GM18498 (cell line): ENCODE results near the gene LGR4.
A peak's percentile ranks its signal among the peaks of the same experiment; 100 is the strongest.
"Not testable (repeated sequence)": the region's sequence is repeated elsewhere in the genome, so short reads cannot be mapped to it uniquely, and the experiment has no call there.

Source experiments
- ATAC-seq: cut with Tn5 transposase; IDR thresholded peaks from one replicate; pipeline ENCODE4 v1.9.1; 2021; ENCODE audit warnings: mild to moderate bottlenecking, moderate library complexity; ENCODE audit not compliant: unreplicated experiment

The LGR4 gene, protein sequence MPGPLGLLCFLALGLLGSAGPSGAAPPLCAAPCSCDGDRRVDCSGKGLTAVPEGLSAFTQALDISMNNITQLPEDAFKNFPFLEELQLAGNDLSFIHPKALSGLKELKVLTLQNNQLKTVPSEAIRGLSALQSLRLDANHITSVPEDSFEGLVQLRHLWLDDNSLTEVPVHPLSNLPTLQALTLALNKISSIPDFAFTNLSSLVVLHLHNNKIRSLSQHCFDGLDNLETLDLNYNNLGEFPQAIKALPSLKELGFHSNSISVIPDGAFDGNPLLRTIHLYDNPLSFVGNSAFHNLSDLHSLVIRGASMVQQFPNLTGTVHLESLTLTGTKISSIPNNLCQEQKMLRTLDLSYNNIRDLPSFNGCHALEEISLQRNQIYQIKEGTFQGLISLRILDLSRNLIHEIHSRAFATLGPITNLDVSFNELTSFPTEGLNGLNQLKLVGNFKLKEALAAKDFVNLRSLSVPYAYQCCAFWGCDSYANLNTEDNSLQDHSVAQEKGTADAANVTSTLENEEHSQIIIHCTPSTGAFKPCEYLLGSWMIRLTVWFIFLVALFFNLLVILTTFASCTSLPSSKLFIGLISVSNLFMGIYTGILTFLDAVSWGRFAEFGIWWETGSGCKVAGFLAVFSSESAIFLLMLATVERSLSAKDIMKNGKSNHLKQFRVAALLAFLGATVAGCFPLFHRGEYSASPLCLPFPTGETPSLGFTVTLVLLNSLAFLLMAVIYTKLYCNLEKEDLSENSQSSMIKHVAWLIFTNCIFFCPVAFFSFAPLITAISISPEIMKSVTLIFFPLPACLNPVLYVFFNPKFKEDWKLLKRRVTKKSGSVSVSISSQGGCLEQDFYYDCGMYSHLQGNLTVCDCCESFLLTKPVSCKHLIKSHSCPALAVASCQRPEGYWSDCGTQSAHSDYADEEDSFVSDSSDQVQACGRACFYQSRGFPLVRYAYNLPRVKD

DNA sequence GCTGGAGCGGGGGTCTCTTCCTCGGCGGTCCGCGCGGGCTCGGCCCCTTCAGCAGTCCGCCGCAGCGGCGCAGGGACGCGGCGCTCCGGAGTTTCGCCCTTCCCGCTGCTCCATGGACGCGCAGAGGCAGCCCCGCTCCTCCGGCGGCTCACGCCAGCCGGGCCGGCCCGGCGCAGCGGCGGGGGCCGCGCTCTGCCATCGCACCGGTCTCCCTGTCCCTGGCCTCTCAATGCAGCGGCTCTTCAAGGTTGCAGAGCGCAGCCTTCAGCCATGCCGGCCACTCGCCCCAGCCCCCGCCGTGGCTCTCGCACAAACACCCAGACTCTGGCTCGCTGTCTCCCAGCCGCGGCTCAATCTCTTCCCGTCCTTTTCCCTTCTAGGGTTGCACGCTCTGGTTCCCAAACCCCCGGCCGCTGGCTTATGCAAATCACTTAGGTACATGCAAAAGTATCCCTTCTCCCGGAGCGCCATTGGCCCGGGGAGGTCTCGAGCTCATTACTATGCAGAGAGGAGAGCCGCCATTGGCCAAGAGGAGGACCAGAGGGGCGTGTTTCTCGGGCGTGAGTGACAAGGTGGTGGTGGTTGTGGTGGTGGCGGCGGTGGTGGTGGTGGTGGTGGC, at the start of gene LGR4:
LGR4 (minus strand) TSS at position 393 of the 619 bp plus-strand sequence. CDS start 488 bp downstream, outside the sequence.
- ATAC-seq = peak; percentile 85

DNA sequence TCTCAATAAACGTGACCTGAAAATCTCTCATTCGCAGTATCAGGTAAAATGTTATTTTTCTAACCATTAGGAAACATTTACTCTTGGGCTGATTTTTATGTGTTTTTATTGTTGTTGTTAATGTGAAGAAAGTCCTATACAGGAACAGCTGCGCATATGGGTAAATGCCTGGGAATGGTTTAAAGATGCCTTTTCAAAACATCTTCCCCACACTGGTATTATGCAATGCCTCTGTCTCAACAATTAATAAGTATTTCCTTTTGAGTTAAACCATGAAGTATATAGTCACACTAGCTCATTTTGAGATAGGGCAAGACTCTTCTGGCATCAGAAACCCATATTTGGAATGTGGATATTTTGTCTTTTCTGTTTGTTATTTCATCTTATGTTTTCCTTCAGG, 47.6 kb upstream of the LGR4 start:
- no peak for ATAC-seq

DNA sequence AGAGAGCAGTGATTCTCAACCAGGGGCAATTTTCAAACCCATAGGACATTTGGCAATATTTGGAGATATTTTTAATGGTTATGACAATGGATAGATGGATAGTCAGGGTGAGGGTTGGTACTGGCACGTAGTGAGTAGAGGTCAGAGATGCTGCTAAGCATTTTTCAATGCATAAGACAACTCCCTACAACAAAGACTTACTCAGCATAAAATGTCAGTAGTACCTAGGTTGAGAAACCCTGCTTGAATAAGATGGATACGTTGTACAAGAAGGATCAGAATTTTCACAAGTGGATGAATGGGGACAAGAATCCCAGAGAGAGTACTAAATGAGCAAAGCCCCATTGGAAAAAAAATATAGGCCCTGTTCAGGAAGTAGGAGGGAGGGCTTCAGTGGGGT, 45.9 kb upstream of the LGR4 start:
- no peak for ATAC-seq

DNA sequence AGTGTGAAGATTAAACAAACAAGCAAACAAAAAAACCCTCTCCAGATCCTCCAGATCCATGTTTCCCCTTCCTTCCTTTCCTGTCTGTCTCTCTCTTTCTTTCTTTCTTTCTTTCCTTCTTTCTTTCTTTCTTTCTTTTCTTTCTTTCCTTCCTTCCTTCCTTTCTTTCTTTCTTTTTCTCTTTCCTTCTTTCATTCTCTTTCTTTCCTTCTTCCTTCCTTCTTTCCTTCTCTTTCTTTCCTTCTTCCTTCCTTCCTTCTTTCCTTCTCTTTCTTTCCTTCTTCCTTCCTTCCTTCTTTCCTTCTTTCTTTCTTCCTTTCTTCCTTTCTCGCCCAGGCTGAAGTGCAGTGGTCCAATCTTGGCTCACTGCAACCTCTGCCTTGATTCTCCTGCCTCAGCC, 44.9 kb upstream of the LGR4 start:
- ATAC-seq = not testable (repeated sequence)

DNA sequence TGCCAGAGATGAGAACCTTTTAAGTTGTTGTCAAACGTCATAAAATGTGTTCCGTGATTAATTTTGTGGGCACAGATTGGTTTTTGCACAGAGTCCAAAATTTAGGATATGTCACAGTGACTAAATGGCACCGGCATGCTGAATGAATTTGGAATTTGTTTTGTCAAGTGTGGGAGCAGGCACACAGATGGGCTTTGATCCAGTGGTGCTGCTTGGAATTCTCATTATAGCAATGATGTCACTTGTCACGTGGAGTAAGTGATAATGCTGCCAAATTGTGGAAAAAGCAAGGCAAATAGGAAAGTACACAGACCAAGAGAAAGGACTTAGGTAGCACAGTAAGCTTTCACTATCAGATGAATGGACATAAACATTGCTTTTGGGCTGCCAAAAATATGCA, 42.0 kb upstream of the LGR4 start:
- ATAC-seq = no peak

DNA sequence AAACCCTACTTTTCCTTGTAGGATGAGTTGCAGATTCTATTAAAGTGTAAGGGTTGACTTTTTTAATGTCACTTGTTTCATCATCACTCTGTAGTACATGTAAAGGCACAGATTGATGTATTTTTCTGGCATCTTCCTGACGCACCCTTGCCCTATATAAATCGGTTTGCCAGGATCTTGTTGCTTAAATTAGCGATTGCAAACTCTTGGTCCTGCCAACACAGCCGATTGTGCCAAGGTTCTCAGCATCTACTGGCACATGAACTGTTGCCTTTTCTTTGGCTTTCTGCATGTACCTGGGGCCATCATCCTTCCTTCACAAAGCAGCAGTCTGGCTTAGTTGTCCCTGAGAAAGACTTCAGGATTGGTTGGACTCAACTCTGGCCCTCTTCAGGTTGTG, 41.5 kb upstream of the LGR4 start:
- no peak for ATAC-seq

DNA sequence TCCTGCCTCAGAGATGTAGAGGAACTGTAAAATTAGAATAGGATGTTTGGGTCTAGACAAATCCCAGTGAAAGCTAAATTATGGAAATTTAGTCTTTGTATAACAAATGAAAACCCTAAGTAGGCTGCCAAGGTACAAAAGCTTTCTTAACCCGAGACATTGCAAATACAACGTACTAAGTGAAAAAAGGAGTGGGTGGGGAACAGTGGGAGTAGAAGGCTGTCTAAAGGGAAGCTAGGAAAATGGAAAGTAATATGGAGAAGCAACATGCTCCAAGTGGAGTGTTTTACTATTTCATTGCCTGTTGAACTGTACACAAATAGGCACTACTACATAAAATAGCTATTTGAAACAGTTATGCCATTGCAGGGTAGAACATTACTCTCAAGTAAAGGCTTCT, 40.8 kb upstream of the LGR4 start:
- no peak for ATAC-seq

DNA sequence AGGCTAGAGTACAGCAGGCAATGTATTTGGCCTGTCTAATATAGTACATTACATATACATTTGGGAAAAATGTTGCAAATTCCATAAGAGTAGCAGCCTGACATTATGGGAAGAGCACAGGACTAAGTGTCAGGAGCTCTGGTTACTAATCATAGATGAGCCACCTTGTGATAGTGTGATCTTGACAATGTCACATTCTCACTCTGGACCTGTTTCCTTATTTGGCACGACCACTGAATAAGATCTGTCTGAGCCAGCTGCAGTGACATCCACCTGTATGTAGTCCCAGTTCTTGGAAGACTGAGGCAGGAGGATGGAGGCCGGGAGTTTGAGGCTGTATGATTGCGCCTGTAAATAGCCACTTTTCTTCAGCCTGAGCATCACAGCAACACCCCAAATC, 39.6 kb upstream of the LGR4 start:
- no peak for ATAC-seq

DNA sequence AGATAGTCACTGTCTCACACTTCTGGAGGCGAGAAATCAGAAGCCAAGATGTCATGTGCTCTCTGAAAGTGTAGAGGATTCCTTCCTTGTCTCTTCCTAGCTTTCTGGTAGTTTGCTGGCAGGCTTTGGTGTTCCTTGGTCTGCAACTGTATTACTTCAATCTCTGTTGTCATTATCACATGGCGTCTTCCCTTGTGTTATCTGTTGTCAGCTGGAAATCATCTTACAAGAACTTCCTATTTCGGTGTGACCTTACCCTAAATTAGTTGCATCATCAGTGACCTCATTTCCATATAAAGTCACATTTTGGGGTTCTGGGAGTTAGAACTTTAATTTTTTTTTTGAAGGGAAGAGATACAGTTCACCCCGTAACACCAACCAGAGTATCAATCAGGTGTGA, 37.3 kb upstream of the LGR4 start:
- ATAC-seq = no peak

DNA sequence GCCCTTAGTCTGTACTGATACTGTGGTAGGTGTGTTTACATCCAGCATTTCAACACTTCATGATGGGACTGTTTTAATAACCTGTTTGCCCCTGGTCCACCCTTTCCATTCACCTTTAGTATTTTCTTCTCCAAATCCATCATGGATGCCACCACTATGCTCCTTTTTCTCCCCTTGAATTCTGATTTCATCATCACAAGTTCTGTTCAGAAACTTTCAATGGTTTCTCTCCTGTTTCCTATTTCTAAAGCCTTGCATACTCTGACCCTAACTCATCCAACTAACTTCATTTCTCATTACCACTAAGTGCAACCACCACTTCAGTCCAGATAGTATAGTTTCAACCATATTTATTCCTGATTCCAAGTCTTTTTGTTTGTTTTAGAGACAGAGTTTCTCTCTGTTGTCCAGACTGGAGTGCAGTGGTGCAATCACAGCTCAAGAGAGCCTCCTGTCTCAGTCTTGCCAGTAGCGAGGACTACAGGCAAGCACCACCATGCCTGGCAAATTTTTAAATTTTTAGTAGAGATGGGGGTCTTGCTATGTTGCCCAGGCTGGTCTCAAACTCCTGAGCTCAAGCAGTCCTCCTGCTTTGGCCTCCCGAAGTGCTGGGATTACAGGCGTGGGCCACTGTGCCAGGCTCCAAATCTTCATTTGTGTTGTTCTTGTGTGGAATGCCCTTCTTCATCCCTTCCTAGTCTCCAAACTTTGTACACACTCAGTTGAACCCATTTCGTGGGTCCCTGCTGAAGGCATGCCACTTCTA, 35.1 kb upstream of the LGR4 start:
- no peak for ATAC-seq

DNA sequence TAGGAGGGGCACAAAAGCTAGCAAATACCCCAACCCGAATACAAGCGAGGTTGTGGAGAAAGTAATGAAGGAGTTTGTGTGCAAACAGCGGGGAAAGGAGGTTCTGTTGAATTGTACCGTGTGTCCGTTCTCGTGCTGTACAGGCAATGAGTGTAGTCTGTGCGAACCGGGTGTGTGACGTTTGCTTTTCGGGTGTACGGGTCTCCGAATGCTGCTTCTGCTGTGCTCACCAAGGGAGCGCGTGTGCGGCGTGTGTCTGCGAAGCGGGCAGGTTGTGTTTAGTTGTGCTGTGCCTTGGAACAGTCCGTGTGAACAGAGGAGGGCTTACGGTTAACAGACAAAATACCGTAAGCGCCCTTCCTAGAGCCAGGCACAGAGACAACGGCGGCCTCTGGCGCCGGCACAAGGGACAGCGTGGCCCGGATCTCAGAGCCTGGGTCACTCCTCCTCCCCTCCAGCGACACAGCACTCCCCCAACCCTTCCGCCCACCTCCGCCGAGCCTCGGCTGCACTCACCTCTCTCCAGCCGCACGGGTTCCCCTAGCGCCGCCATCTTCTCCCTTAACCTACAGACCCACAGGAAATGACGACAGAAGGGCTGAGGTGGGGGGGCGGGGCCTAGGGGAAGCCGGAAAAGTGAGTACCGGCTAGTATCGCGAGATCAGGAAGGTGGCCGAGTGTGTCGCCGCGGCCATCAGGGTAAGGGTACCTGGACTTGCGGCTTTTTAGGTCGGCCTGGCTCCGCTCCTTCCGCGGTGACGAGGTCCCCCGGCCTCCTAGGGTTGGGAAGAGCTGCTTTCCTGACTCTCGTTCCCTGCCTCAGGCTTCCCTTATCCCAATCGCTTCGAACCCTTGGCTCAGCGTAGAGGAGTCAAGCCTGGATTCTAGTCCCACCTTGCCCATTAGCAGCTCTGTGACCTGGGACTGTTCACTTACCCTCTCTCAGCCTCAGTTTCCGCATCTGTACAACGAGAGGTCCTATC, 33.9 kb upstream of the LGR4 start, which contains the start of gene LIN7C:
LIN7C (minus strand) TSS at position 570 of the 983 bp plus-strand sequence; CDS start at position 553, 17 bp downstream.
- ATAC-seq = peak; percentile 95

DNA sequence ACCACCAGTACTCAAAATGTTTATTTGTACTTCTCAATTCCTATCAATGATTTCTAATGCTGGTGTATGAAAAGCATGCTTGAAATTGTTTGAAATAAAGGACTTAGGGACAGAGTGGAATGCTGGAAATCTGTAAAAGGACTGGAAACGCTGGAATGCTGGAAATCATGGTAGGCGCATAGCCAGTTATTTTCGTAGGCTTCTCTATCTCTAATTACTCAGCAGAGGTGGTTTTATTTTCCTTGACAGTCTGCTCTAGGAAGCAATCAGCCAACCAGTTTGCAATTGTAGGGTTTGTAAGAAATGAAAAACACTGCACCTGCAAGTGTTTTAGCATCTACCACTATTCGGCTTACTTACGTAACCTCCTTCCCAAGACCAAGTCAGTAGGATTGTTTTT, 33.2 kb upstream of the LGR4 start:
- ATAC-seq = peak; percentile 7

DNA sequence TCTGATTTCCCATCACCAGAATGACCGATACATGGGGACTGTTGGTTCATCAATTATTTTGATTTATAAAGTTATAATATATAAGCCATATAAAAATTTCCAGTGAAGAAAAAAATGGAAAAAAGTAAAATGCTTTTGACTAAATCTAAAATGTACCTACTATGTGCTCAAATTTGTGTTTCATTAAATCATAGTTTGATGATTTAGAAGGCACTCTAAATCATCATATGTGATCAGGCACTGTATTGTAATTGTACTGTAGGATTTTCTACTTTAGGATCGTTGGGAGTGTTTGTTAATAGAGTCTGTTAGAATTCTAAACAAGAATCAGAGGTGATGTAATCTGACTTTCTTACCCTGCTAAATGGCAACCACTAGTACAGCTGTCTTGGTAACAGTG, 31.6 kb upstream of the LGR4 start:
- no peak for ATAC-seq

DNA sequence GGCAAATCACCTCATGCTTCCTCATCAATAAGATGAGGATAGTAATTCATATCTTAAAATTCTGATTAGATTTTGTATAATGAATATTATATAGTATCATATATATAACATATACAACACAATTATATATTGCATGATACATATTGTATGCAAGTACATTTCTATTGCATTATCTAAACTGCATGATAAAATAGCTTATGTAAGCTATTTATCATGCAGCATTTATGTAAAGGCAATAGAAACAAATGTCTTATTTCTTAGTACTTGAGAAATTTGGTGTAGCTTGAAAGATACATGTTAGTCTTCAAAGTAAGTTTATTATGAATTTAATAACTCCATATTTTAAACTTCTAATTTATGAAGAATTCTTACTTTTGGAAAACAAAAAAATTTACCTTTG, 28.5 kb upstream of the LGR4 start:
- no peak for ATAC-seq

DNA sequence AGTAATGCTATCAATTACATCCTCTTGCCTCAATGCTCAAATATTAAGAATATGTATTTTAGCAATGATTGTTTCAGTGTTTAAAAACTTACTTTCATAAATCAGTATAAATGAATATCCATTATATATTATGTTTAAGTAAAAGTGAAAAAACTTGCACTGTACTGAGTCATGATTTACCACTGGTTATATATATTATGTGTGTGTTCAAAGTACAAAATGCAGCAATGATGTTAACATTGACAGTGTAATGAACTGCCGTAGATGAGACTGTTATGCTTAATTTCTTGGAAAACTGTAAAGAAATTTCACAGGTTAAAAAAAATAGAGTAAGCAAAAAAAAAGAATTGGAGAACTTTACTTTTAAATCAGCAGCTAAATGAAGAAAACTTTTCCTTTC, 25.3 kb upstream of the LGR4 start:
- ATAC-seq = no peak

DNA sequence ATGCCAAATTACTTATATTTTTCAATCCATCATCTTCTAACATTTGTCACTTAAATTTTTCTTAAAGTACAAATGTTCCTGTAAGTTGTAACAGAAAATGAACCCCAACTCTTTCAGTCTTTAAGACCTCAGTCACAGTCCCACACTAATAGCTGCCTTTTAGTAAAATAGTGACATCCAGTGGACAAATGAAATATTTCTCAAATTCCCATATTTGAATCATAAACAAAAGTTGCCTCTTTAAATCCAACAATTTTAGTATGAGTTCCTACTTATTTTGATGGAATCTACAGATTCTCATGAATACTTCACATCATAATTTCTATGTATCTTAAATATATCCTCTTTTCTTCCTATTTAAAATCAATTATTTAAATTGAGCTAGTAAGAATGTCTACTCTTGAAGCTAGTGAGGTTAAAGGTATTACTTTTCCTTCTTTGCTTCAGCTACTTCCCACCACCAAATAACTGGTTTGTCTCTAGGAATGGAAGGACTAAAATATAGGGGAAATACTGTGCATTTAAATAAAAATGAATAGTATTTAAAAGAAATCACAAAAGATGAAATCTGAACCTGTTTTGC, 24.8 kb upstream of the LGR4 start:
- peak; percentile 82 for ATAC-seq

DNA sequence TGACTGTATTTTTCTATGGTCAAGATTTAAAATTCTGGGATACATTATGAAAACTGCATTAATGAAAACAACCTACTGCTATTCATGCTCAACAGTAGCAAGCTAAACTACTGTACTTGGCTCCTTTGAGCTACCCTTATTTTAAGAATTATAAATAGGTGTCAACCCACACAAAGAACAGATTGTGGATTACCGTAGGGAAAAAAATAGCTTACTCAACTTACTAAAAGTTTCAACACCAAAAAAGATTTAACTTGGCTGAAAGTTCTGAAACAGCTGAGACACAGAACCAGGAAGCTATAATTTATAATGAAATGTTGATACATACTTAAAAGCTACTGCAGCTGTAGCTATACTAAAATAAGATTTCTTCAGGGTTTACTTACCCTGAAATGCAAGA, 23.9 kb upstream of the LGR4 start:
- no peak for ATAC-seq

DNA sequence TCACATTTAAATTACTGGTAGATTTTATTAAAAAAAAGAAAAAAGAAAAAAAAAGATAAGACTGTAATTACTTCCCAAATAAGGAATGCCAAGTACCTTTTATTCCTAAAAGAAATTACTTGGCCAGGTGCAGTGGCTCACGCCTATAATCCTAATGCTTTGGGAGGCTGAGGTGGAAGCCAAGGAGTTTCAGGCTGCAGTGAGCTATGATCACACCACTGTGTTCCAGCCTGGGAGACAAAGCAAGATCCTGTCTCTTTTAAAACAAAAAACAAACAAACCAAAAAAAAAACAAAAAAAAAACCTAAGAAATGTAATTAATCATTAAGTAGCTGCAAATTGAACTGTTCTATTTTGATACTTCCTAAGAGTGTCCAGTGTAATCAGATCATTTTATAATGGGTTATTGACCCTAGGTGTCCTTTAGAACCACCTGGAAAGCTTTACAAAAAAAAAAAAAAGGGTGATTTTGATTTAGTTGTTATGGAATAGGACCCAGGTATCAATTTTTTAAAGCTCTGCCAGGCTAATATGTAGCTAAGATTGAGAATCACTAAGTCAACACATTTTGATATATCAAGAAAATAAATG, 23.2 kb upstream of the LGR4 start:
- ATAC-seq = no peak

DNA sequence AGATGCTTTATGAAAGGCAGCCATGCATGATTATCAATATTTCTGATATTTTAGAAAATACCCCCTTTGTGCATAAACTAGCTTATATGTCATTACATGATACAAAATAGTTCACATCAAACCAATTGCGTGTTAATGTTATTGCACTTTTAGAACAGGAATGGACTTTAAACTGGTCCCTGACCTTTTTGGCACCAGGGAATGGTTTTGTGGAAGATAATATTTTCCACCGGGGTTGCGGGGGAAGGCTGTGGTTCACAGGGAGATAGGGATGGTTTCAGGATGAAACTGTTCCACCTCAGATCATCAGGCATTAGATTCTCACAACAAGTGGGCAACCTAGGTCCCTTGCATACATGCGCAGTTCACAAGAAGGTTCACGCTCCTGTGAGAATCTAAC, 16.5 kb upstream of the LGR4 start:
- ATAC-seq = no peak
